Measurements from ENCODE around the gene STT3B. TPM values are rescaled to one million over a fixed set of nuclear protein-coding genes. Genes with fewer than 3 reads are reported as not detected.

The STT3B gene
- total and polyA plus RNA-seq, 2 of the 13 experiments (the other 11 are each of a cell fraction or from before 2014, with no cell fraction given), result 85.0 to 205 TPM

GRCh38 chr3:31531992-31532586 is 636 bp upstream of the STT3B start (continued):
- TF ChIP-seq ZNF407 (CRISPR knock-in tag; IDR thresholded peaks at IDR 0.05; ENCODE audit: not compliant biosample characterization) (peak; percentile 99), ZNF335 (CRISPR knock-in tag; IDR thresholded peaks at IDR 0.05) (no peak), FOXM1 (CRISPR knock-in tag; IDR thresholded peaks at IDR 0.05) (peak; percentile 81; the same call in 1 of the 2 replicates), ZNF263 (CRISPR knock-in tag; IDR thresholded peaks at IDR 0.05) (peak; percentile 55), ZSCAN5A (CRISPR knock-in tag; IDR thresholded peaks at IDR 0.05; ENCODE audit: borderline replicate concordance) (peak; percentile 87)
- TF ChIP-seq, protein P1, sequence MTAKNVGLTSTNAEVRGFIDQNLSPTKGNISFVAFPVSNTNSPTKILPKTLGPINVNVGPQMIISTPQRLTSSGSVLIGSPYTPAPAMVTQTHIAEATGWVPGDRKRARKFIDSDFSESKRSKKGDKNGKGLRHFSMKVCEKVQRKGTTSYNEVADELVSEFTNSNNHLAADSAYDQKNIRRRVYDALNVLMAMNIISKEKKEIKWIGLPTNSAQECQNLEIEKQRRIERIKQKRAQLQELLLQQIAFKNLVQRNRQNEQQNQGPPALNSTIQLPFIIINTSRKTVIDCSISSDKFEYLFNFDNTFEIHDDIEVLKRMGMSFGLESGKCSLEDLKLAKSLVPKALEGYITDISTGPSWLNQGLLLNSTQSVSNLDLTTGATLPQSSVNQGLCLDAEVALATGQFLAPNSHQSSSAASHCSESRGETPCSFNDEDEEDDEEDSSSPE (CRISPR knock-in tag; IDR thresholded peaks at IDR 0.05), result peak; percentile 86
- TF ChIP-seq, protein P2, sequence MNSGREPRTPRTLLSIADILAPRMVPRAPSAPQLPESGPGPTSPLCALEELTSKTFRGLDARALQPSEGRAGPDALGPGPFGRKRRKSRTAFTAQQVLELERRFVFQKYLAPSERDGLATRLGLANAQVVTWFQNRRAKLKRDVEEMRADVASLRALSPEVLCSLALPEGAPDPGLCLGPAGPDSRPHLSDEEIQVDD (CRISPR knock-in tag; IDR thresholded peaks at IDR 0.05; ENCODE audit: borderline replicate concordance), result no peak; the same call in 1 of the 2 replicates
